Duodenal mucosa (tissue), 2 donors: ENCODE measurements around the gene ADCY5.

Experiments used
- H3K27ac ChIP-seq: one replicate; pipeline ENCODE4 v1.7.0; 2013; ENCODE audit warnings: low read depth, low read length
- H3K27me3 ChIP-seq, 2 donors: one replicate each; pipeline ENCODE4 v1.7.0; 2013; ENCODE audit warnings: low read length in 2 of 2, control low read depth in 1 of 2; ENCODE audit not compliant: insufficient read depth in 2 of 2, control insufficient read depth in 1 of 2
- H3K36me3 ChIP-seq, 2 donors: one replicate each; pipeline ENCODE4 v1.7.0; 2013; ENCODE audit warnings: low read length in 2 of 2, control low read depth in 1 of 2; ENCODE audit not compliant: insufficient read depth in 2 of 2, control insufficient read depth in 1 of 2
- H3K4me1 ChIP-seq, 2 donors: one replicate each; pipeline ENCODE4 v1.7.0; 2013; ENCODE audit warnings: low read length in 2 of 2, control low read depth in 1 of 2; ENCODE audit not compliant: insufficient read depth in 2 of 2, control insufficient read depth in 1 of 2
- H3K4me3 ChIP-seq, 2 donors: one replicate each; pipeline ENCODE4 v1.7.0; 2013; ENCODE audit warnings: low read length in 2 of 2, low read depth in 1 of 2
- H3K9ac ChIP-seq, 2 donors: one replicate each; pipeline ENCODE4 v1.7.0; 2013; ENCODE audit warnings: low read length in 2 of 2, low read depth in 1 of 2
- H3K9me3 ChIP-seq, 2 donors: one replicate each; pipeline ENCODE4 v1.7.0; 2013; ENCODE audit warnings: low read length in 2 of 2, control low read depth in 1 of 2; ENCODE audit not compliant: control insufficient read depth in 1 of 2

Gene ADCY5

DNA sequence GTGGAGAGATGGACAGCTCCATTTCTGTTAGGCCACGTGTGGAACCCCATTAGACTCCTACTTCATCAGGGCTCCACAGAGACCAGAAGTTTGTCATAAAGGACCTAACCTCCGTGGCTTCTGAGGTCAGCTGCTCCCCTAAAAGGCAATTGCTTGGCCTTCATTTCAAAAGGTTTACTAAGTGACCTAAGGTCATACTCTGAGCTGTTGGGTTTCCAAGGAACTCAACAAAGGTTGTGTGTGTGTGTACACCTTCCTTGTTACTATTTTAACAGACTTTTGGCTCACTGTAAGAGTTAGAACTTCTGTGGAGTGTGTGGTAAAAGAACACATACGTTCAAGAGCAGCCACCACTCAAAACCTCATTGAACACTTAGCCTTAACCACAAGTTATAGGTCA, 173.2 kb downstream of the ADCY5 start:
- Histone ChIP-seq H3K27ac (no peak overlapping the region), H3K9ac (no peak overlapping the region), H3K4me3 (no peak overlapping the region), H3K4me1 (no peaks in the 10 kb centered on the region), H3K36me3 (peaks cover 0 to 6% of the 10 kb centered on the region in 2 donors), H3K27me3 (no peaks in the 10 kb centered on the region), H3K9me3 (no peaks in the 10 kb centered on the region)

GRCh38 chr3:123272547-123272946, 176.3 kb downstream of the ADCY5 start:
- Histone ChIP-seq H3K36me3 (peaks cover 0 to 6% of the 10 kb centered on the region in 2 donors), H3K27me3 (no peaks in the 10 kb centered on the region), H3K9ac (no peak overlapping the region), H3K4me3 (no peak overlapping the region), H3K4me1 (no peaks in the 10 kb centered on the region), H3K9me3 (no peaks in the 10 kb centered on the region), H3K27ac (no peak overlapping the region)

GRCh38 chr3:123271466-123272159, 177.3 kb downstream of the ADCY5 start:
- Histone ChIP-seq H3K9me3 (no peaks in the 10 kb centered on the region), H3K27me3 (no peaks in the 10 kb centered on the region), H3K4me1 (no peaks in the 10 kb centered on the region), H3K9ac (no peak overlapping the region), H3K4me3 (no peak overlapping the region), H3K27ac (no peak overlapping the region), H3K36me3 (peaks cover 0 to 6% of the 10 kb centered on the region in 2 donors)

DNA sequence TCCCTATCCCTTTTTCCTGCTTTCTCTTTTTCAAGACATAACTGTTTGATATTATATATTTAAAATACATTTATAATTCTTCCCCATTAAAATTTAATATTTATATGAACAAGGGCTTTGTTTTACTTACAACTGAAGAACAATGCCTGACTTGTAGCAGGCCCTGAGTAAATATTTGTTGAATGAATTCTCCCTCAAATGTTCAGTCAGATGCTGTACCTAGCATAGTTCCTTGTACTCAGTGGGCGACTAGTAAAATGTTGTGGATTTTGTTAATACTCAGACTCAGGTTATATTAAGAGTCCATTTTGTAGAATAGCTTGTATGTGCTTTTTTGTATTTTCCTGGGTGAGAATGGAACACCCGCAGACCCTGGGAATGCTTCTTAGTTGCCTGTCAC, 178.1 kb downstream of the ADCY5 start:
- no peaks in the 10 kb centered on the region for H3K4me1 ChIP-seq
- no peak overlapping the region for H3K27ac ChIP-seq
- H3K36me3 ChIP-seq: peaks cover 0 to 6% of the 10 kb centered on the region in 2 donors
- no peaks in the 10 kb centered on the region for H3K9me3 ChIP-seq
- H3K9ac ChIP-seq: no peak overlapping the region
- H3K27me3 ChIP-seq: no peaks in the 10 kb centered on the region
- H3K4me3 ChIP-seq: no peak overlapping the region

DNA sequence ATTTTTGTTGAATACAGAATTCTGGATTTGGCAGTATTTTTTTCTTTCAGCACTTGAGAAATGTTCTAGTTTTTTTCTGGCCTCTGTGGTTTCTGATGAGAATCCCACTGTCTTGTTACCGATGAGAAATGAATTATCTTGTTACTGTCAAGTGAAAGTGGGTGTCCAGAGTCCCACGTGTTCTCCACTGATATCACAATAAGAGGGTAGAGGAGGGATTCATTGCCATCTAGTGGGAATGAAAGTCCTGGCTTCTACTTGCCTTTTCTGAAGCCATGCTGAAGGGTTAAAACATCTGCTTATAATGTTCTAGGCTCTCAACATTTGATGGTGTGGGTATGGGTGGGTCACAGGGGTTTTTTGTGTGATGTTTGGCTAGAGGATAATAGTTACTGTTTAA, 181.1 kb downstream of the ADCY5 start:
- H3K36me3 ChIP-seq: peaks cover 0 to 9% of the 10 kb centered on the region in 2 donors
- H3K4me1 ChIP-seq: no peaks in the 10 kb centered on the region
- no peaks in the 10 kb centered on the region for H3K27me3 ChIP-seq
- H3K27ac ChIP-seq: no peak overlapping the region
- no peak overlapping the region for H3K9ac ChIP-seq
- no peaks in the 10 kb centered on the region for H3K9me3 ChIP-seq
- no peak overlapping the region for H3K4me3 ChIP-seq

- no peaks in the 10 kb centered on the region for H3K4me1 ChIP-seq
- H3K27ac ChIP-seq: no peak overlapping the region
- peaks cover 0 to 5% of the 10 kb centered on the region in 2 donors for H3K36me3 ChIP-seq
- H3K4me3 ChIP-seq: no peak overlapping the region
- H3K27me3 ChIP-seq: no peaks in the 10 kb centered on the region
- no peak overlapping the region for H3K9ac ChIP-seq
- no peaks in the 10 kb centered on the region for H3K9me3 ChIP-seq
Observed at GRCh38 chr3:123263941-123264340, 184.9 kb downstream of the ADCY5 start.

- Histone ChIP-seq H3K9me3 (no peaks in the 10 kb centered on the region), H3K9ac (no peak overlapping the region), H3K27me3 (no peaks in the 10 kb centered on the region)
Observed at GRCh38 chr3:123262868-123263267, 186.0 kb downstream of the ADCY5 start.

DNA sequence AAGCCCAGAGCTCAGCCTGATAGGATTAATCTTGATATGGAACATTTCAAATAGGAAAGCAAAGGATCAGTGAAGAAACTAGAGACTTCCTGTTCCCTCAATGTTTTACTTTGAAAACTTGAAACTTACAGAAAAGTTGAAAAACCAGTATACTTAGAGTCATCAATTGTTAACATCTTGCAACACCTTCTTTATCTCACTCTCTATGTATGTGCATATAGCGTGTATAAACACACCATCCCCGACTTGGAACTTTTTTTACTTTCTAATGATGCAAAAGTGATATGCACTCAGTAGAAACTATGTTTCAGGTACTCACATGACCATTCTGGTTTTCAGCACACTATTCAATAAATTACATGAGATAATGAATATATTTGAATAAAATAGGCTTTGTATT, 186.7 kb downstream of the ADCY5 start:
- H3K4me1 ChIP-seq: no peaks in the 10 kb centered on the region
- H3K27me3 ChIP-seq: no peaks in the 10 kb centered on the region
- no peak overlapping the region for H3K9ac ChIP-seq
- H3K36me3 ChIP-seq: peaks cover 0 to 5% of the 10 kb centered on the region in 2 donors
- H3K9me3 ChIP-seq: no peaks in the 10 kb centered on the region
- H3K4me3 ChIP-seq: no peak overlapping the region
- H3K27ac ChIP-seq: no peak overlapping the region

More at GRCh38 chr3:123262868-123263267, 186.0 kb downstream of the ADCY5 start:
- peaks cover 0 to 5% of the 10 kb centered on the region in 2 donors for H3K36me3 ChIP-seq
- no peaks in the 10 kb centered on the region for H3K4me1 ChIP-seq
- H3K4me3 ChIP-seq: no peak overlapping the region
- no peak overlapping the region for H3K27ac ChIP-seq

GRCh38 chr3:123261666-123262065, 187.2 kb downstream of the ADCY5 start:
- Histone ChIP-seq H3K27ac (no peak overlapping the region), H3K4me1 (no peaks in the 10 kb centered on the region), H3K36me3 (peaks cover 0 to 5% of the 10 kb centered on the region in 2 donors), H3K9ac (no peak overlapping the region), H3K27me3 (no peaks in the 10 kb centered on the region), H3K9me3 (no peaks in the 10 kb centered on the region), H3K4me3 (no peak overlapping the region)

GRCh38 chr3:123258811-123259420, 190.0 kb downstream of the ADCY5 start:
- H3K27ac ChIP-seq: no peak overlapping the region
- H3K9me3 ChIP-seq: no peaks in the 10 kb centered on the region
- no peak overlapping the region for H3K9ac ChIP-seq
- peaks cover 0 to 5% of the 10 kb centered on the region in 2 donors for H3K36me3 ChIP-seq
- no peak overlapping the region for H3K4me3 ChIP-seq
- H3K4me1 ChIP-seq: no peaks in the 10 kb centered on the region
- H3K27me3 ChIP-seq: no peaks in the 10 kb centered on the region
